Measurements from ENCODE around the gene UBTD1.

GRCh38 chr10:97510686-97511085 lies 12.0 kb downstream of the UBTD1 start:
- TF ChIP-seq POLR2A (IDR thresholded peaks at IDR 0.05) (no peak), CTCF (IDR thresholded peaks at IDR 0.05) (no peak)

Data from Peyer's patch (tissue), 4 donors.